Ovary (tissue), 3 donors: ENCODE measurements around the gene OR10J1.

Source experiments
- EP300 ChIP-seq: sonication (generic); formaldehyde crosslinking; IDR thresholded peaks from one replicate; pipeline ENCODE4 v1.6.1; 2017; ENCODE audit warnings: antibody characterized with exemption
- POLR2A ChIP-seq: fragments of 450-650 bp; IDR thresholded peaks from one replicate; pipeline ENCODE4 v1.6.1; 2017; ENCODE audit warnings: antibody characterized with exemption, mild to moderate bottlenecking, moderate library complexity
- TF ChIP-seq, protein P1 (sequence below), 3 donors: fragments of 450-650 bp in 2 of 3; fragments of 200-600 bp in 1 of 3; IDR thresholded peaks; one replicate each; pipeline versions ENCODE4 v1.5.1 to v1.8.0; 2016 to 2022; ENCODE audit warnings: antibody characterized with exemption in 3 of 3, mild to moderate bottlenecking in 1 of 3
- donor health status: DM: no; HTN: no; CAD: no.

DNA sequence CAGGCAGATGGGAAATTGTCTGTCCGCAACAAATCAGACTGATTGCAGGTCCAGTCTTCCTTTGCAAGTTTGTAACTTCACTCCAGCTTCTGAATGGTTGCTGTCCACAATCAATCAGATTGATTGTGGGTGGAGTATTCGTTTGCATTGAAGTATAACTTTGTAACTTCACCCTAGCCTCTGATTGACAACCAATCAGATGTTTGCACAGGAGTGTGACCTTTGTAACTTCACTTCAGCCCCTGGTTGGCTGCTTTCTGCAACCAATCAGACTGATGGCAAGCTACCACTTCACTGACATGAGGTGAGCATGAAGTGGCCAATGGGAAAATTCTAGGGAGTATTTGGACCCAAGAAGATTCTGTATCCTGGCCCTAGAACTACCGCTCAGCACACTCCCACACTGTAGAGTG, 25.7 kb downstream of the OR10J1 start:
- TF ChIP-seq POLR2A (no peak), EP300 (no peak)
- TF ChIP-seq, protein P1, sequence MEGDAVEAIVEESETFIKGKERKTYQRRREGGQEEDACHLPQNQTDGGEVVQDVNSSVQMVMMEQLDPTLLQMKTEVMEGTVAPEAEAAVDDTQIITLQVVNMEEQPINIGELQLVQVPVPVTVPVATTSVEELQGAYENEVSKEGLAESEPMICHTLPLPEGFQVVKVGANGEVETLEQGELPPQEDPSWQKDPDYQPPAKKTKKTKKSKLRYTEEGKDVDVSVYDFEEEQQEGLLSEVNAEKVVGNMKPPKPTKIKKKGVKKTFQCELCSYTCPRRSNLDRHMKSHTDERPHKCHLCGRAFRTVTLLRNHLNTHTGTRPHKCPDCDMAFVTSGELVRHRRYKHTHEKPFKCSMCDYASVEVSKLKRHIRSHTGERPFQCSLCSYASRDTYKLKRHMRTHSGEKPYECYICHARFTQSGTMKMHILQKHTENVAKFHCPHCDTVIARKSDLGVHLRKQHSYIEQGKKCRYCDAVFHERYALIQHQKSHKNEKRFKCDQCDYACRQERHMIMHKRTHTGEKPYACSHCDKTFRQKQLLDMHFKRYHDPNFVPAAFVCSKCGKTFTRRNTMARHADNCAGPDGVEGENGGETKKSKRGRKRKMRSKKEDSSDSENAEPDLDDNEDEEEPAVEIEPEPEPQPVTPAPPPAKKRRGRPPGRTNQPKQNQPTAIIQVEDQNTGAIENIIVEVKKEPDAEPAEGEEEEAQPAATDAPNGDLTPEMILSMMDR (IDR thresholded peaks at IDR 0.05): no peak
